H1 (cell line): ENCODE measurements around the gene ZP2. TPM values are rescaled to one million over a fixed set of nuclear protein-coding genes. Genes with fewer than 3 reads are reported as not detected.

Experiments
- CTCF ChIA-PET: fragments of 300-600 bp; sonication (Branson Sonifier 250); formaldehyde crosslinking; loops from one replicate; lab custom pipeline; 2021; ENCODE audit not compliant: partially characterized antibody; lab: Charles Lee
- POLR2A ChIA-PET: fragments of 300-600 bp; sonication (Branson Sonifier 250); formaldehyde crosslinking; loops from one replicate; lab custom pipeline; 2021; ENCODE audit warnings: inconsistent platforms; ENCODE audit not compliant: partially characterized antibody; lab: Charles Lee
- DNase-seq, 2 experiments: peaks; one replicate each; pipeline versions ENCODE4 v3.0.0 to v3.0.0-alpha.2; 2010 to 2022; ENCODE audit warnings: low spot score in 2 of 2, low read depth in 1 of 2, mixed read lengths in 1 of 2
- FAIRE-seq: peaks from 2 replicates; lab custom pipeline; 2011; peaks lifted over from hg19 to GRCh38; lab: Jason Lieb, UNC
- H2AFZ ChIP-seq: 2 replicates; pipeline ENCODE4 v1.8.1; 2012; ENCODE audit warnings: low read length, inconsistent platforms
- H2AK5ac ChIP-seq: 2 replicates; pipeline ENCODE4 v1.6.1; 2013; ENCODE audit warnings: low read depth, low read length
- H2BK120ac ChIP-seq: replicated peaks from 2 replicates; pipeline ENCODE3; 2013; ENCODE audit warnings: low read depth, low read length, inconsistent platforms
- H2BK12ac ChIP-seq: 2 replicates; pipeline ENCODE4 v1.6.1; 2013; ENCODE audit warnings: low read depth, low read length
- H2BK15ac ChIP-seq: 2 replicates; pipeline ENCODE4 v1.6.1; 2013; ENCODE audit warnings: low read length
- H2BK20ac ChIP-seq: 2 replicates; pipeline ENCODE4 v1.6.1; 2013; ENCODE audit warnings: low read length
- H2BK5ac ChIP-seq: 2 replicates; pipeline ENCODE4 v1.6.1; 2013; ENCODE audit warnings: low read depth, low read length
- H3K14ac ChIP-seq: 2 replicates; pipeline ENCODE4 v1.6.1; 2013; ENCODE audit warnings: inconsistent platforms; ENCODE audit not compliant: insufficient read length
- H3K18ac ChIP-seq: 2 replicates; pipeline ENCODE4 v1.6.1; 2013; ENCODE audit warnings: low read length; ENCODE audit errors: extremely low read depth
- H3K23ac ChIP-seq: 2 replicates; pipeline ENCODE4 v1.6.1; 2013; ENCODE audit warnings: inconsistent platforms; ENCODE audit not compliant: insufficient read length
- H3K23me2 ChIP-seq: 2 replicates; pipeline ENCODE4 v1.6.1; 2013; ENCODE audit warnings: low read depth, low read length
- H3K27ac ChIP-seq: 2 replicates; pipeline ENCODE4 v1.6.1; 2011; ENCODE audit warnings: low read depth, low read length, inconsistent platforms
- H3K27me3 ChIP-seq, 4 experiments: replicated peaks in 1 of 4; 1 replicate in 1 of 4; 2 replicates in 3 of 4; pipeline versions ENCODE4 v1.6.1 to v1.8.1; 2011 to 2013; ENCODE audit warnings: low read length in 3 of 4, mild to moderate bottlenecking in 3 of 4, inconsistent platforms in 2 of 4, mixed read lengths in 2 of 4, moderate library complexity in 1 of 4; ENCODE audit not compliant: control insufficient read depth in 3 of 4, insufficient read depth in 3 of 4; ENCODE audit errors: extremely low read depth in 1 of 4
- H3K36me3 ChIP-seq, 4 experiments: 2 replicates each; pipeline versions ENCODE4 v1.6.1 to v1.8.1; 2011 to 2013; ENCODE audit warnings: mild to moderate bottlenecking in 4 of 4, low read length in 3 of 4, moderate library complexity in 2 of 4, control low read depth in 1 of 4, inconsistent platforms in 1 of 4; ENCODE audit not compliant: insufficient read depth in 4 of 4, control insufficient read depth in 2 of 4
- H3K4ac ChIP-seq: replicated peaks from 2 replicates; pipeline ENCODE3; 2013; ENCODE audit warnings: low read length, low read depth, mixed read lengths, inconsistent platforms; ENCODE audit not compliant: insufficient read length
- H3K4me1 ChIP-seq, 4 experiments: replicated peaks in 1 of 4; 1 replicate in 1 of 4; 2 replicates in 3 of 4; pipeline versions ENCODE4 v1.6.1 to v1.8.1; 2011 to 2013; ENCODE audit warnings: low read length in 3 of 4, inconsistent platforms in 2 of 4, mixed read lengths in 1 of 4; ENCODE audit not compliant: insufficient read depth in 4 of 4, control insufficient read depth in 3 of 4
- H3K4me2 ChIP-seq, 2 experiments: 2 replicates each; pipeline versions ENCODE4 v1.6.1 to v1.8.1; 2011 to 2013; ENCODE audit warnings: low read depth in 2 of 2, low read length in 2 of 2, control low read depth in 1 of 2, inconsistent platforms in 1 of 2, mild to moderate bottlenecking in 1 of 2; ENCODE audit not compliant: insufficient read depth in 1 of 2
- H3K4me3 ChIP-seq, 4 experiments: fragments of 200-600, 300-600 bp in 1 of 4; sonication (generic), shearing (Covaris generic), sonication (Bioruptor Twin) in 1 of 4; 2 replicates each; pipeline versions ENCODE4 v1.5.1 to v1.8.1; 2011 to 2016; ENCODE audit warnings: low read length in 4 of 4, low read depth in 3 of 4, control low read depth in 2 of 4, inconsistent platforms in 2 of 4, mild to moderate bottlenecking in 2 of 4, mixed read lengths in 1 of 4, moderate library complexity in 1 of 4; ENCODE audit not compliant: insufficient read depth in 2 of 4; ENCODE audit errors: extremely low read depth in 1 of 4
- H3K56ac ChIP-seq: replicated peaks from 2 replicates; pipeline ENCODE3; 2013; ENCODE audit warnings: low read depth, mild to moderate bottlenecking, mixed read lengths, low read length, inconsistent platforms; ENCODE audit not compliant: insufficient read length
- H3K79me1 ChIP-seq: 2 replicates; pipeline ENCODE4 v1.6.1; 2013; ENCODE audit warnings: low read depth, low read length, control low read depth
- H3K79me2 ChIP-seq, 2 experiments: 2 replicates each; pipeline versions ENCODE4 v1.6.1 to v1.8.1; 2012 to 2013; ENCODE audit warnings: low read length in 2 of 2, mild to moderate bottlenecking in 2 of 2, inconsistent platforms in 1 of 2; ENCODE audit not compliant: insufficient read depth in 2 of 2, control insufficient read depth in 1 of 2
- H3K9ac ChIP-seq, 4 experiments: replicated peaks in 1 of 4; 1 replicate in 1 of 4; 2 replicates in 3 of 4; pipeline versions ENCODE4 v1.6.1 to v1.8.1; 2011 to 2013; ENCODE audit warnings: low read depth in 3 of 4, low read length in 3 of 4, control low read depth in 2 of 4, mild to moderate bottlenecking in 2 of 4, moderate library complexity in 2 of 4, inconsistent platforms in 1 of 4; ENCODE audit errors: extremely low read depth in 1 of 4
- H3K9me3 ChIP-seq, 2 experiments: 2 replicates each; pipeline versions ENCODE4 v1.6.1 to v1.8.1; 2012 to 2013; ENCODE audit warnings: mild to moderate bottlenecking in 2 of 2, moderate library complexity in 2 of 2, control low read depth in 1 of 2, inconsistent platforms in 1 of 2, low read depth in 1 of 2, low read length in 1 of 2, mixed read lengths in 1 of 2; ENCODE audit not compliant: insufficient read depth in 2 of 2
- H4K20me1 ChIP-seq, 2 experiments: replicated peaks in 1 of 2; 2 replicates each; pipeline versions ENCODE3 to v1.8.1; 2011 to 2013; ENCODE audit warnings: inconsistent platforms in 2 of 2, low read length in 2 of 2, mild to moderate bottlenecking in 1 of 2; ENCODE audit not compliant: insufficient read depth in 2 of 2, control insufficient read depth in 1 of 2
- H4K5ac ChIP-seq: 2 replicates; pipeline ENCODE4 v1.6.1; 2013; ENCODE audit warnings: low read length, low read depth, mixed read lengths, inconsistent platforms; ENCODE audit not compliant: insufficient read length
- H4K8ac ChIP-seq: 2 replicates; pipeline ENCODE4 v1.8.0; 2013; ENCODE audit warnings: mild to moderate bottlenecking, moderate library complexity, low read length, inconsistent platforms; ENCODE audit not compliant: insufficient read depth; ENCODE audit errors: extremely low read depth
- H4K91ac ChIP-seq: replicated peaks from 2 replicates; pipeline ENCODE3; 2013; ENCODE audit warnings: low read length, mixed read lengths, inconsistent platforms; ENCODE audit not compliant: insufficient read length
- CBX5 ChIP-seq: fragments of 300-800, 300-1000 bp; sonication (generic); IDR thresholded peaks from 2 replicates; pipeline ENCODE4 v1.7.1; 2016; ENCODE audit warnings: antibody characterized with exemption, low read length, low read depth
- POLR2A ChIP-seq, 2 experiments: IDR thresholded peaks; 1 replicate in 1 of 2; 2 replicates in 1 of 2; pipeline ENCODE4 v1.6.1; 2011; ENCODE audit warnings: low read depth in 2 of 2, low read length in 2 of 2, mild to moderate bottlenecking in 2 of 2; ENCODE audit errors: control extremely low read depth in 1 of 2
- SP1 ChIP-seq: IDR thresholded peaks from 2 replicates; pipeline ENCODE4 v1.6.1; 2011; ENCODE audit warnings: low read depth, low read length
- WGBS, 2 experiments: shearing (Covaris generic) in 1 of 2; methylation state at CpG; one replicate each; pipeline versions ENCODE4 v1.1.6 to v1.1.7; 2013 to 2015; ENCODE audit warnings: low lambda C conversion rate in 2 of 2, mixed read lengths in 2 of 2, inconsistent platforms in 1 of 2, low coverage in 1 of 2, missing lambda C conversion rate in 1 of 2; ENCODE audit not compliant: insufficient replicate concordance in 2 of 2, insufficient coverage in 1 of 2, insufficient read length in 1 of 2; ENCODE audit errors: extremely low coverage in 1 of 2, missing lambda C conversion rate in 1 of 2; 5-methylcytosine and 5-hydroxymethylcytosine counted together
- polyA plus RNA-seq, 7 experiments: library from polyadenylated mRNA; depleted of rRNA in 3 of 7; stranded (reverse) in 5 of 7; unstranded in 2 of 7; fragments of >200 nt in 5 of 7; fragments of 200-250 nt in 2 of 7; gene quantifications; 1 replicate in 5 of 7; 2 replicates in 1 of 7; 4 replicates in 1 of 7; pipeline versions ENCODE4 v1.2.1 to v1.2.3, GENCODE V29; 2011 to 2013; ENCODE audit warnings: missing spikeins in 2 of 7, mixed read lengths in 2 of 7
- total RNA-seq: library from RNA; stranded (reverse); fragmentation: NEBNext Ultra II Directional; extraction: Animal tissue kit (Norgen Biotek cat#: 25700); gene quantifications from 2 replicates; pipeline ENCODE4 v1.2.1, GENCODE V29; 2021

The ZP2 gene
- total and polyA plus RNA-seq, 2 of the 8 experiments (the other 6 are each of a cell fraction or from before 2014, with no cell fraction given) = not detected

GRCh38 chr16:21185659-21186325, 25.6 kb downstream of the ZP2 start:
- Histone ChIP-seq H3K4me3 (no peak overlapping the region), H3K4me1 (no peaks in the 10 kb centered on the region), H3K56ac (no peak overlapping the region), H4K91ac (no peak overlapping the region), H3K14ac (no peak overlapping the region), H3K36me3 (peaks cover 1 to 20% (median 14%) of the 10 kb centered on the region in 4 experiments), H4K5ac (no peak overlapping the region), H2BK20ac (no peak overlapping the region), H2BK12ac (no peak overlapping the region), H3K9me3 (peaks cover 10% of the 10 kb centered on the region in 2 experiments), H2BK120ac (no peak overlapping the region), H2BK5ac (no peak overlapping the region), H3K18ac (no peak overlapping the region), H3K79me2 (no peaks in the 10 kb centered on the region), H4K20me1 (no peaks in the 10 kb centered on the region), H3K4ac (no peak overlapping the region), H3K27me3 (peaks cover 0 to 2% (median 0%) of the 10 kb centered on the region in 4 experiments; a peak in 2 of 7 replicates), H3K27ac (no peak overlapping the region), H3K4me2 (no peak overlapping the region), H3K79me1 (no peaks in the 10 kb centered on the region), H2AK5ac (no peak overlapping the region), H2BK15ac (no peak overlapping the region), H4K8ac (no peak overlapping the region), H2AFZ (no peak overlapping the region), H3K23ac (no peak overlapping the region), H3K9ac (no peak overlapping the region), H3K23me2 (no peaks in the 10 kb centered on the region)
- POLR2A ChIA-PET = interaction anchor here (0.6 to 1.0 kb wide), 2 partner anchors 15 to 1144 kb away, joined by 3 read pairs; no protein-coding TSS in a partner anchor
- no peak for DNase-seq
- CTCF ChIA-PET = interaction anchor here (0.7 to 5.1 kb wide), 6 partner anchors 17 to 115 kb away, joined by 3 to 20 read pairs (median 8); partner anchors contain the start of gene CRYM
- FAIRE-seq = no peak
- 93% methylated on average over 12 of the region's 12 CpGs; no CpG with 5 or more reads in 1 of the 2 experiments for WGBS, 2 experiments
- TF ChIP-seq POLR2A (IDR thresholded peaks at IDR 0.05; ENCODE audit: control extremely low read depth in 1 of 2, low read depth in 2 of 2, low read length in 2 of 2) (no peak), SP1 (no peak), CBX5 (no peak)
- TF ChIP-seq, all 59 proteins: peak for 0
